Naive thymus-derived CD4-positive, alpha-beta T cell (primary cell): ENCODE results near the gene MIER2. TPM values are rescaled to one million over a fixed set of nuclear protein-coding genes. Genes with fewer than 3 reads are reported as not detected.

Experiments used
- ATAC-seq: fragments of 150-1000 bp; cut with Tn5 transposase; 2 replicates; pipeline ENCODE4 v1.10.0; 2021; ENCODE audit warnings: mild to moderate bottlenecking, moderate library complexity
- CTCF ChIA-PET: fragments of 350-600 bp; sonication (Branson Sonifier 250); formaldehyde crosslinking; loops from one replicate; lab custom pipeline; 2021; ENCODE audit warnings: antibody characterized with exemption; lab: Charles Lee
- POLR2A ChIA-PET: fragments of 350-600 bp; sonication (Branson Sonifier 250); formaldehyde crosslinking; loops from one replicate; lab custom pipeline; 2021; ENCODE audit warnings: antibody characterized with exemption, inconsistent platforms; lab: Charles Lee
- DNase-seq, 9 donors: peaks; one replicate each; pipeline versions ENCODE4 v3.0.0 to v3.0.0-alpha.2; 2020 to 2022; ENCODE audit warnings: mixed read lengths in 1 of 9
- H3K27ac ChIP-seq: one replicate; pipeline ENCODE4 v1.7.0; 2013; ENCODE audit warnings: mild to moderate bottlenecking, low read depth, low read length, moderate library complexity
- H3K27me3 ChIP-seq, 2 donors: one replicate each; pipeline ENCODE4 v1.7.0; 2013; ENCODE audit warnings: low read length in 2 of 2, mild to moderate bottlenecking in 2 of 2, moderate library complexity in 2 of 2; ENCODE audit not compliant: control insufficient read depth in 2 of 2, insufficient read depth in 2 of 2
- H3K36me3 ChIP-seq, 3 experiments: 1 replicate in 2 of 3; 2 replicates in 1 of 3; pipeline ENCODE4 v1.7.0; 2013; ENCODE audit warnings: low read length in 3 of 3, mild to moderate bottlenecking in 3 of 3, moderate library complexity in 1 of 3; ENCODE audit not compliant: insufficient read depth in 3 of 3, control insufficient read depth in 2 of 3
- H3K4me1 ChIP-seq, 2 donors: one replicate each; pipeline ENCODE4 v1.7.0; 2013; ENCODE audit warnings: low read length in 2 of 2, mild to moderate bottlenecking in 2 of 2, moderate library complexity in 1 of 2; ENCODE audit not compliant: control insufficient read depth in 2 of 2, insufficient read depth in 2 of 2
- H3K4me3 ChIP-seq: 2 replicates; pipeline ENCODE4 v1.7.0; 2013; ENCODE audit warnings: mild to moderate bottlenecking, low read length
- H3K9me3 ChIP-seq, 3 experiments: 1 replicate in 2 of 3; 2 replicates in 1 of 3; pipeline ENCODE4 v1.7.0; 2013; ENCODE audit warnings: low read length in 3 of 3; ENCODE audit not compliant: control insufficient read depth in 2 of 3
- H3K27ac Mint-ChIP-seq, 9 donors: one replicate each; pipeline ENCODE4 v1.8.0; 2020 to 2022; ENCODE audit warnings: mixed read lengths in 9 of 9, mild to moderate bottlenecking in 8 of 9, moderate library complexity in 5 of 9, inconsistent platforms in 2 of 9
- H3K27me3 Mint-ChIP-seq, 5 donors: one replicate each; pipeline ENCODE4 v1.8.0; 2021 to 2022; ENCODE audit warnings: mixed read lengths in 5 of 5, mild to moderate bottlenecking in 1 of 5
- H3K36me3 Mint-ChIP-seq, 5 donors: one replicate each; pipeline ENCODE4 v1.8.0; 2020 to 2022; ENCODE audit warnings: mixed read lengths in 5 of 5, mild to moderate bottlenecking in 3 of 5, inconsistent platforms in 1 of 5
- H3K4me1 Mint-ChIP-seq, 7 donors: one replicate each; pipeline ENCODE4 v1.8.0; 2020 to 2022; ENCODE audit warnings: mixed read lengths in 7 of 7, mild to moderate bottlenecking in 3 of 7, inconsistent platforms in 1 of 7
- H3K4me3 Mint-ChIP-seq, 10 donors: one replicate each; pipeline ENCODE4 v1.8.0; 2020 to 2022; ENCODE audit warnings: mild to moderate bottlenecking in 10 of 10, mixed read lengths in 10 of 10, moderate library complexity in 6 of 10, inconsistent platforms in 2 of 10
- H3K9me3 Mint-ChIP-seq, 11 donors: one replicate each; pipeline ENCODE4 v1.8.0; 2020 to 2022; ENCODE audit warnings: mixed read lengths in 11 of 11, mild to moderate bottlenecking in 4 of 11, inconsistent platforms in 1 of 11, moderate library complexity in 1 of 11
- intact Hi-C, 2 donors: fragments of 100-400 bp; cut with micrococcal nuclease; formaldehyde crosslinking; loops; one replicate each; pipeline ENCODE4 v1.15.1; 2023
- polyA plus RNA-seq, 2 donors: library from polyadenylated mRNA; unstranded; fragments of 300-500 nt; fragmentation: Illumina TruSeq; gene quantifications; one replicate each; pipeline ENCODE4 v1.2.3, GENCODE V29; 2021
- total RNA-seq, 6 experiments: library from RNA in 5 of 6; stranded (reverse) in 5 of 6; gene quantifications; 1 replicate in 5 of 6; 2 replicates in 1 of 6; pipeline ENCODE4 v1.2.3 and lab custom pipeline; 2021 to 2026

MIER2 gene
- total and polyA plus RNA-seq, 7 experiments from 2014 or later = 3.9 to 24.6 (median 16.4) TPM

GRCh38 chr19:328025-328505, 16.5 kb downstream of the MIER2 start:
- Mint-ChIP-seq H3K4me1 (no peaks in the 10 kb centered on the region), H3K4me3 (no peak overlapping the region), H3K36me3 (peaks cover 12 to 55% (median 34%) of the 10 kb centered on the region in 5 donors), H3K27me3 (no peaks in the 10 kb centered on the region), H3K9me3 (peaks cover 0 to 16% (median 8%) of the 10 kb centered on the region in 11 donors), H3K27ac (no peak overlapping the region)
- Histone ChIP-seq H3K36me3 (peaks cover 6 to 74% (median 24%) of the 10 kb centered on the region in 3 experiments), H3K4me1 (no peaks in the 10 kb centered on the region), H3K4me3 (no peak overlapping the region), H3K27me3 (no peaks in the 10 kb centered on the region), H3K9me3 (peaks cover 0 to 26% (median 6%) of the 10 kb centered on the region in 3 experiments), H3K27ac (no peak overlapping the region)
- ATAC-seq (no peak), DNase-seq (no peak)
- POLR2A ChIA-PET = no interaction called here
- CTCF ChIA-PET = no interaction called here
- intact Hi-C loops = no loop called here

- CTCF ChIA-PET = no interaction called here
- no peaks in the 10 kb centered on the region for H3K27me3 ChIP-seq
- peaks cover 0 to 26% (median 6%) of the 10 kb centered on the region in 3 experiments for H3K9me3 ChIP-seq
- Mint-ChIP-seq H3K9me3 (peaks cover 0 to 16% (median 8%) of the 10 kb centered on the region in 11 donors), H3K27ac (no peak overlapping the region), H3K27me3 (no peaks in the 10 kb centered on the region), H3K4me3 (no peak overlapping the region), H3K36me3 (peaks cover 12 to 55% (median 34%) of the 10 kb centered on the region in 5 donors), H3K4me1 (no peaks in the 10 kb centered on the region)
- H3K36me3 ChIP-seq = peaks cover 6 to 79% (median 24%) of the 10 kb centered on the region in 3 experiments
- POLR2A ChIA-PET = no interaction called here
- DNase-seq (no peak), ATAC-seq (no peak)
- no peaks in the 10 kb centered on the region for H3K4me1 ChIP-seq
- H3K27ac ChIP-seq = no peak overlapping the region
- intact Hi-C loops = no loop called here
- no peak overlapping the region for H3K4me3 ChIP-seq
Observed at GRCh38 chr19:327291-328024, 17.1 kb downstream of the MIER2 start.

DNA sequence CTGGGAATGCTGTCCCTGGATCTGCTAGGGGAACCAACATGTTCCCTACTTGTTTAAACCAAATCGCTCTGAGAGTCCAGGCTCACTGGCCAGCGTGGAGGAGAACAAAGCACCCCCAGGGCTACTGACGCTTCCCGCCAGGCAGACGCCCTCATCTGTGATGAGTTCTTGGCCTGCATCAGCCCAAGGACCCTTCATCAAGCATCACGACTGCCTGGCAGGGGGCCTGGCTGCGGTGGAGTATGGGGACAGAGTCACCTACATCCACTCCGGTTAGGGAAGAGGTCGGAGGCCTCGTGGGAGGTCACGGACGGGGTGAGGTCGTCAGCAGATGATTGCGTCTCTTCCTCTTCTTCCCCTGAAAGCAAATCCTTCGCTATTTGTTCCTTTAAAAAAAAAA, 17.7 kb downstream of the MIER2 start:
- H3K27me3 Mint-ChIP-seq = no peaks in the 10 kb centered on the region
- Histone ChIP-seq H3K4me1 (no peaks in the 10 kb centered on the region), H3K27me3 (no peaks in the 10 kb centered on the region), H3K27ac (no peak overlapping the region), H3K9me3 (peaks cover 0 to 26% (median 6%) of the 10 kb centered on the region in 3 experiments), H3K36me3 (peaks cover 6 to 79% (median 24%) of the 10 kb centered on the region in 3 experiments), H3K4me3 (no peak overlapping the region)
- intact Hi-C loops = no loop called here
- no peak overlapping the region for H3K27ac Mint-ChIP-seq
- H3K4me3 Mint-ChIP-seq = no peak overlapping the region
- DNase-seq (no peak), ATAC-seq (no peak)
- H3K36me3 Mint-ChIP-seq = peaks cover 12 to 55% (median 34%) of the 10 kb centered on the region in 5 donors
- H3K4me1 Mint-ChIP-seq = no peaks in the 10 kb centered on the region
- POLR2A ChIA-PET = no interaction called here
- H3K9me3 Mint-ChIP-seq = peaks cover 0 to 16% (median 8%) of the 10 kb centered on the region in 11 donors
- CTCF ChIA-PET = no interaction called here

GRCh38 chr19:325937-326565, 18.5 kb downstream of the MIER2 start:
- peaks cover 12 to 52% (median 38%) of the 10 kb centered on the region in 5 donors for H3K36me3 Mint-ChIP-seq
- ATAC-seq (no peak), DNase-seq (no peak)
- no peaks in the 10 kb centered on the region for H3K27me3 ChIP-seq
- H3K36me3 ChIP-seq = peaks cover 6 to 79% (median 23%) of the 10 kb centered on the region in 3 experiments
- ChIA-PET CTCF (no interaction called here), POLR2A (no interaction called here)
- H3K9me3 Mint-ChIP-seq = peaks cover 0 to 16% (median 8%) of the 10 kb centered on the region in 11 donors
- H3K4me3 ChIP-seq = no peak overlapping the region
- peaks cover 0 to 2% (median 0%) of the 10 kb centered on the region in 7 donors for H3K4me1 Mint-ChIP-seq
- no peaks in the 10 kb centered on the region for H3K27me3 Mint-ChIP-seq
- intact Hi-C loops = no loop called here
- H3K4me3 Mint-ChIP-seq = no peak overlapping the region
- H3K4me1 ChIP-seq = no peaks in the 10 kb centered on the region
- peaks cover 0 to 26% (median 6%) of the 10 kb centered on the region in 3 experiments for H3K9me3 ChIP-seq
- H3K27ac ChIP-seq = no peak overlapping the region
- H3K27ac Mint-ChIP-seq = no peak overlapping the region

DNA sequence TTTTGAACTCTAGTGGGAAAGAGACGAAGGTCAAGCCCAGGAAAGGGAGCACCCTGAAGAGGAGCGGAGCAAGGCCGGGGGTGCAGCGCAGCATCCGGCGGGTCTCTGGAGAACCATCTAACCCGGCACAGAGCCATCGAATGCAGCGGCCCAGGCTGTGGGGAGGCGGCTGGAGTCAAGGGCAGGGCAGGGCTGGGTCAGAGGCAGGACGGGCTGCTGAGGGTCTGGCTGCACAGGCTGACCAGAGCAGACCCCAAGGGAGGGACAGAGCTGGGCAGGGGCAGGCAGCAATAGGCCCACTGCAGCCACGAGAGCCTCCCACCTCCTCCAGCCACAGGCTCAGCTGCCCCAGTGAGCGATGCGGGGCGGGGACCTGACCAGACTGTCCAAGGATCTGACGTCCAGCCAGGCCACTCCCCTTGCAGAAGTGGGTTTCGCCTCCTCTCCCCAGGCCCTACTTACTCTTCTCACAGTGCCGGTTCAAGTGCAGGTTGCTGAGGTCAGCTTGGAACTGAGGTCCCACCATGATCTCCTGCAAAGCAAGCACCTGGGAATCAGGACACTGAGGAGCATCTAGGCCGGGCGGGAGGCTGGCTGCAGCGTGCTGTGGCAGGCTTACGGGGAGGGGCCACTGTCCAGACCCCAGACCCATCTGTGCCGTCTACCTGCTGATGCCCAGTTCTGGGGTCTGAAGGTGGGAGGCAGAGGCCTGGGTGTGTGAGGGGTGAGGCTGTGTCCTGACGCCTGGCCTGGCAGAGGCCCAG, 19.2 kb downstream of the MIER2 start:
- Mint-ChIP-seq H3K27me3 (no peaks in the 10 kb centered on the region), H3K9me3 (peaks cover 0 to 16% (median 5%) of the 10 kb centered on the region in 11 donors), H3K36me3 (peaks cover 12 to 51% (median 37%) of the 10 kb centered on the region in 5 donors), H3K4me3 (no peak overlapping the region), H3K27ac (no peak overlapping the region), H3K4me1 (peaks cover 0 to 4% (median 0%) of the 10 kb centered on the region in 7 donors)
- no peak overlapping the region for H3K4me3 ChIP-seq
- no peaks in the 10 kb centered on the region for H3K27me3 ChIP-seq
- ATAC-seq (no peak), DNase-seq (no peak)
- H3K27ac ChIP-seq = no peak overlapping the region
- H3K9me3 ChIP-seq = peaks cover 0 to 20% (median 6%) of the 10 kb centered on the region in 3 experiments
- no peaks in the 10 kb centered on the region for H3K4me1 ChIP-seq
- ChIA-PET CTCF (no interaction called here), POLR2A (no interaction called here)
- intact Hi-C loops = no loop called here
- peaks cover 6 to 78% (median 21%) of the 10 kb centered on the region in 3 experiments for H3K36me3 ChIP-seq

DNA sequence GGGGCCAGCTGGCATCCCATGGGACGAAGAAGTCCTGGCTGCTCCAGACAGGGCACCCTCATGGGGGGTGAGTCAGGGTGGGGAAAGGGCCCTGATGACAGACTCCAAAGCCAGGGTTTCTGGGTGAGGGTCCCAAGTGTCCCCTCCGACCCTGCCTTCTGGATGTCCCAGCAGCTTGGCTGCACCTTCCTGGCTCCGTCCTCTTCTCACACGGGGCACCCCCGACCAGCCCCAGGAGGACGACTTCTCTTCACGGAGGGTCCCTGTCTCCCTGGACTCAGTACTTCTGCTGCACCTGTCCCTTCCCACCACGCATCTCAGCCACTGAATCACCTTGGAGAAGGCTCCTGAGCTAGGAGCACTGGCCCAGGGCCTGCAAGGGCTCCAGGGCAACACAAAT, 19.9 kb downstream of the MIER2 start:
- intact Hi-C loops = no loop called here
- Histone ChIP-seq H3K4me1 (no peaks in the 10 kb centered on the region), H3K27me3 (no peaks in the 10 kb centered on the region), H3K36me3 (peaks cover 6 to 72% (median 21%) of the 10 kb centered on the region in 3 experiments), H3K4me3 (no peak overlapping the region), H3K27ac (no peak overlapping the region), H3K9me3 (peaks cover 0 to 19% (median 6%) of the 10 kb centered on the region in 3 experiments)
- Mint-ChIP-seq H3K36me3 (peaks cover 12 to 48% (median 38%) of the 10 kb centered on the region in 5 donors), H3K4me1 (peaks cover 0 to 4% (median 0%) of the 10 kb centered on the region in 7 donors), H3K27ac (no peak overlapping the region), H3K4me3 (no peak overlapping the region), H3K9me3 (peaks cover 0 to 16% (median 5%) of the 10 kb centered on the region in 11 donors), H3K27me3 (no peaks in the 10 kb centered on the region)
- ChIA-PET CTCF (interaction anchor here (0.6 kb wide), 1 partner anchor 330 kb away, joined by 6 read pairs; no protein-coding TSS in a partner anchor), POLR2A (no interaction called here)
- no peak for DNase-seq
- no peak for ATAC-seq
